HepG2 (cell line): ENCODE results near the gene SUSD3. TPM values are rescaled to one million over a fixed set of nuclear protein-coding genes. Genes with fewer than 3 reads are reported as not detected.

Experiments
- ATAC-seq: fragments of 200-7000 bp; cut with Tn5 transposase; 3 replicates; pipeline ENCODE4 v1.9.1; 2020; ENCODE audit warnings: mild to moderate bottlenecking, moderate library complexity
- BruUV-seq: library from RNA; stranded (reverse); fragments of 400-500 nt; replicated peaks from 2 replicates; lab custom pipeline; 2021; lab: Mats Ljungman, UMichigan
- CTCF ChIA-PET: fragments of 300-600 bp; formaldehyde crosslinking; extraction: SDS; loops from one replicate; lab custom pipeline; 2021; ENCODE audit warnings: low total read pairs, inconsistent platforms, low intra/inter-chr PET ratio; lab: Yijun Ruan, JAX
- POLR2A ChIA-PET: fragments of 350-600 bp; sonication (Branson Sonifier 250); formaldehyde crosslinking; loops from one replicate; lab custom pipeline; 2020; ENCODE audit warnings: antibody characterized with exemption, inconsistent platforms; lab: Yijun Ruan, JAX
- DNase-seq: peaks from one replicate; pipeline ENCODE4 v3.0.0-alpha.2; 2015; ENCODE audit warnings: low spot score
- FAIRE-seq: peaks from 3 replicates; lab custom pipeline; 2011; peaks lifted over from hg19 to GRCh38; lab: Jason Lieb, UNC
- H2AFZ ChIP-seq: one replicate; pipeline ENCODE4 v1.6.1; 2011; ENCODE audit warnings: low read length, inconsistent platforms
- H3K27ac ChIP-seq: fragments of 300-600 bp; 3 replicates; pipeline ENCODE4 v1.8.0; 2011; ENCODE audit warnings: mixed run types, mild to moderate bottlenecking, mixed read lengths, low read length, inconsistent platforms; ENCODE audit not compliant: insufficient read depth; ENCODE audit errors: extremely low read length
- H3K27me3 ChIP-seq, 2 experiments: fragments of 200-600 bp in 1 of 2; 2 replicates in 1 of 2; 3 replicates in 1 of 2; pipeline versions ENCODE4 v1.6.0 to v1.8.0; 2011; ENCODE audit warnings: low read length in 2 of 2, mild to moderate bottlenecking in 2 of 2, moderate library complexity in 2 of 2, inconsistent platforms in 1 of 2; ENCODE audit not compliant: insufficient read depth in 2 of 2, control insufficient read depth in 1 of 2
- H3K36me3 ChIP-seq, 2 experiments: fragments of 200-600 bp in 1 of 2; replicated peaks in 1 of 2; 2 replicates in 1 of 2; 3 replicates in 1 of 2; pipeline versions ENCODE4 v1.5.1 to v1.8.0; 2011; ENCODE audit warnings: low read length in 2 of 2, inconsistent platforms in 1 of 2; ENCODE audit not compliant: insufficient read depth in 2 of 2, control insufficient read depth in 1 of 2
- H3K4me1 ChIP-seq: 2 replicates; pipeline ENCODE4 v1.5.1; 2012; ENCODE audit warnings: low read length, inconsistent platforms; ENCODE audit not compliant: insufficient read depth
- H3K4me2 ChIP-seq: 2 replicates; pipeline ENCODE4 v1.6.0; 2011; ENCODE audit warnings: low read depth, low read length, inconsistent platforms
- H3K4me3 ChIP-seq, 3 experiments: fragments of 200-600 bp in 1 of 3; sonication (generic), shearing (Covaris generic) in 1 of 3; replicated peaks in 1 of 3; 2 replicates each; pipeline ENCODE4 v1.5.1; 2011 to 2016; ENCODE audit warnings: low read length in 3 of 3, inconsistent platforms in 2 of 3, low read depth in 2 of 3, mild to moderate bottlenecking in 2 of 3, control low read depth in 1 of 3, mixed read lengths in 1 of 3; ENCODE audit not compliant: insufficient read depth in 1 of 3
- H3K79me2 ChIP-seq: one replicate; pipeline ENCODE4 v1.6.1; 2011; ENCODE audit warnings: low read length, inconsistent platforms; ENCODE audit not compliant: insufficient read depth
- H3K9ac ChIP-seq: 2 replicates; pipeline ENCODE4 v1.6.0; 2011; ENCODE audit warnings: mild to moderate bottlenecking, low read depth, low read length, inconsistent platforms; ENCODE audit not compliant: insufficient read depth
- H3K9me3 ChIP-seq: 2 replicates; pipeline ENCODE4 v1.5.1; 2012; ENCODE audit warnings: mild to moderate bottlenecking, low read length
- H4K20me1 ChIP-seq: 2 replicates; pipeline ENCODE4 v1.6.0; 2011; ENCODE audit warnings: inconsistent platforms, mild to moderate bottlenecking, low read length, moderate library complexity; ENCODE audit not compliant: insufficient read depth
- ATF1 ChIP-seq: IDR thresholded peaks from 2 replicates; pipeline ENCODE4 v1.6.1; 2016; ENCODE audit warnings: mild to moderate bottlenecking, control low read depth
- CC2D1A ChIP-seq: sonication (generic); formaldehyde crosslinking; IDR thresholded peaks from 2 replicates; pipeline ENCODE4 v1.8.1; 2023; ENCODE audit warnings: mild to moderate bottlenecking, missing genetic modification reagents
- EEA1 ChIP-seq: sonication (generic); formaldehyde crosslinking; IDR thresholded peaks from 2 replicates; pipeline ENCODE4 v1.5.1; 2020; ENCODE audit warnings: mild to moderate bottlenecking, missing genetic modification reagents, borderline replicate concordance
- HNRNPL ChIP-seq: fragments of 200-400 bp; formaldehyde crosslinking; IDR thresholded peaks from 2 replicates; pipeline ENCODE4 v1.6.1; 2017; ENCODE audit warnings: mild to moderate bottlenecking, low read depth, low read length
- HOXA7 ChIP-seq: sonication (generic); formaldehyde crosslinking; IDR thresholded peaks from 2 replicates; pipeline ENCODE4 v1.8.1; 2022; ENCODE audit warnings: mild to moderate bottlenecking, missing genetic modification reagents, moderate library complexity
- MIER2 ChIP-seq: IDR thresholded peaks from 2 replicates; pipeline ENCODE4 v1.6.1; 2016; ENCODE audit warnings: missing biosample characterization, missing genetic modification reagents
- MYC ChIP-seq: sonication (generic); formaldehyde crosslinking; IDR thresholded peaks from 2 replicates; pipeline ENCODE4 v1.9.0; 2021; ENCODE audit warnings: missing genetic modification reagents, borderline replicate concordance
- RFX3 ChIP-seq: IDR thresholded peaks from 2 replicates; pipeline ENCODE4 v1.6.1; 2016; ENCODE audit warnings: missing biosample characterization, missing genetic modification reagents
- SP2 ChIP-seq: sonication (generic); formaldehyde crosslinking; IDR thresholded peaks from 2 replicates; pipeline ENCODE4 v1.5.1; 2020; ENCODE audit warnings: mild to moderate bottlenecking, missing genetic modification reagents
- TP53 ChIP-seq: sonication (generic); formaldehyde crosslinking; conservative IDR thresholded peaks from 2 replicates; pipeline ENCODE4 v1.4.0; 2020; ENCODE audit warnings: missing genetic modification reagents
- ZNF138 ChIP-seq: sonication (generic); formaldehyde crosslinking; IDR thresholded peaks from 2 replicates; pipeline ENCODE4 v1.5.0; 2020; ENCODE audit warnings: mild to moderate bottlenecking, low read depth, missing genetic modification reagents
- ZNF296 ChIP-seq: sonication (generic); formaldehyde crosslinking; conservative IDR thresholded peaks from 2 replicates; pipeline ENCODE4 v1.5.0; 2020; ENCODE audit warnings: mild to moderate bottlenecking, missing genetic modification reagents
- ZNF720 ChIP-seq: sonication (generic); formaldehyde crosslinking; IDR thresholded peaks from 2 replicates; pipeline ENCODE4 v1.4.0; 2020; ENCODE audit warnings: missing genetic modification reagents
- WGBS: methylation state at CpG from one replicate; pipeline ENCODE4 v1.1.6; 2017; ENCODE audit warnings: low lambda C conversion rate; 5-methylcytosine and 5-hydroxymethylcytosine counted together
- in situ Hi-C: cut with HindIII; loops from 2 replicates; pipeline ENCODE4 v1.10.0; 2017; ENCODE audit warnings: low pct_unique_long_range_greater_than_20kb; ENCODE audit not compliant: extremely low pct_ligation_motif_present
- intact Hi-C: fragments of 100-400 bp; cut with micrococcal nuclease; formaldehyde crosslinking; loops from one replicate; pipeline ENCODE4 v1.10.0; 2022; ENCODE audit not compliant: unreplicated experiment
- polyA plus RNA-seq, 8 experiments: library from polyadenylated mRNA; depleted of rRNA in 3 of 8; stranded (reverse) in 7 of 8; unstranded in 1 of 8; fragments of >200 nt; fragmentation: Illumina TruSeq in 4 of 8; extraction: Trizol in 4 of 8; gene quantifications; 2 replicates each; pipeline versions ENCODE4 v1.2.1 to v1.2.3, GENCODE V29; 2011 to 2016; ENCODE audit warnings: low read depth in 4 of 8, missing spikeins in 1 of 8, mixed read lengths in 1 of 8; ENCODE audit not compliant: insufficient read depth in 1 of 8
- total RNA-seq, 5 experiments: library from RNA; depleted of rRNA; stranded (reverse); fragments of >200 nt; fragmentation: Illumina TruSeq; extraction: Trizol; gene quantifications; 2 replicates each; pipeline ENCODE4 v1.2.3, GENCODE V29; 2016; ENCODE audit warnings: low read depth in 1 of 5
- TF ChIP-seq, protein P1 (sequence below), 2 experiments: fragments of 450-650 bp in 1 of 2; sonication (generic) in 1 of 2; formaldehyde crosslinking; IDR thresholded peaks; 2 replicates each; pipeline versions ENCODE4 v1.5.0 to v1.8.0; 2020 to 2022; ENCODE audit warnings: mild to moderate bottlenecking in 1 of 2, missing genetic modification reagents in 1 of 2
- TF ChIP-seq, protein P2 (sequence below): sonication (generic); formaldehyde crosslinking; IDR thresholded peaks from 2 replicates; pipeline ENCODE4 v1.4.0; 2020; ENCODE audit warnings: mild to moderate bottlenecking, missing genetic modification reagents
- TF ChIP-seq, protein P3 (sequence below): sonication (generic); formaldehyde crosslinking; IDR thresholded peaks from 2 replicates; pipeline ENCODE4 v1.4.0; 2020; ENCODE audit warnings: missing genetic modification reagents, borderline replicate concordance

Gene SUSD3
- total and polyA plus RNA-seq, 2 of the 13 experiments (the other 11 are each of a cell fraction or from before 2014, with no cell fraction given) = 7.0 to 9.1 TPM

DNA sequence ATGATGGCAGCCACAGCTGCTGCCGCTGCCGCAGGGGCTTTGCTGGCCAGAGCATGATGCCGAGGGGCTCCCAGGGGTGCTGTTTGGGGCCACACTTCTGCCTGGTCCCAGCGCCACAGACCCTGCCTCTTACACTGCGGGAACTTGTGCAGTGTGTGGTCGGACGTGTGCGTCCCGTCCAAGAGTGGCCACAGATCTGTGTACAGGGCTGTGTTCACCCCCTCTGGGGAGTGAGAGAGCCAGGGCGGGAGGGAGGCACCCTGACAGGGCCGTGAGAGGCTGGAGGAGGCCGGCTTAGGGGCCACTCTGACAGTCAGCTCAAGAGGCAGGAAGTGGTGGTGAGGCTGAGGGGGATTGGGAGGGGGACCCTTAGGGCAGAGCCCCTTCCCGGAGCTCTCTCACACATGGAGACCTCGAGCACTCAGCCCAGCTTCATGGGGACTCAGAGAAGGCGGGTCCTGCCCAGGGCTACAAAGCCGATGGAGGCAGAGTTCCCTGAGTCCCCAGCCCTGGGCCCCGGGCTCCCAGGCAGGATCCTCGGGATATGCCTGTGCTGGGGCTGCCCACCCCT is 24.4 kb downstream of the SUSD3 start:
- WGBS = 47% methylated on average over 5 of the region's 18 CpGs
- no peaks in the 10 kb centered on the region; a peak in 1 of 5 replicates for H3K27me3 ChIP-seq
- H3K4me1 ChIP-seq = peaks cover 8% of the 10 kb centered on the region
- no peak overlapping the region for H3K27ac ChIP-seq
- no peak overlapping the region for H3K4me2 ChIP-seq
- TF ChIP-seq ZNF138 (CRISPR knock-in tag) = no peak
- no peak for TF ChIP-seq EEA1
- TF ChIP-seq ZNF720 (CRISPR knock-in tag) = no peak
- TF ChIP-seq, protein P1, sequence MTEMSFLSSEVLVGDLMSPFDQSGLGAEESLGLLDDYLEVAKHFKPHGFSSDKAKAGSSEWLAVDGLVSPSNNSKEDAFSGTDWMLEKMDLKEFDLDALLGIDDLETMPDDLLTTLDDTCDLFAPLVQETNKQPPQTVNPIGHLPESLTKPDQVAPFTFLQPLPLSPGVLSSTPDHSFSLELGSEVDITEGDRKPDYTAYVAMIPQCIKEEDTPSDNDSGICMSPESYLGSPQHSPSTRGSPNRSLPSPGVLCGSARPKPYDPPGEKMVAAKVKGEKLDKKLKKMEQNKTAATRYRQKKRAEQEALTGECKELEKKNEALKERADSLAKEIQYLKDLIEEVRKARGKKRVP (CRISPR knock-in tag; IDR thresholded peaks at IDR 0.05) = no peak
- no peak for TF ChIP-seq HOXA7
- no peak for TF ChIP-seq RFX3 (CRISPR knock-in tag)
- TF ChIP-seq MIER2 = no peak
- no peak for TF ChIP-seq HNRNPL
- TF ChIP-seq ZNF296 (CRISPR knock-in tag) = no peak
- TF ChIP-seq, protein P2, sequence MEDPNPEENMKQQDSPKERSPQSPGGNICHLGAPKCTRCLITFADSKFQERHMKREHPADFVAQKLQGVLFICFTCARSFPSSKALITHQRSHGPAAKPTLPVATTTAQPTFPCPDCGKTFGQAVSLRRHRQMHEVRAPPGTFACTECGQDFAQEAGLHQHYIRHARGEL (CRISPR knock-in tag) = no peak
- TF ChIP-seq ATF1 (CRISPR knock-in tag) = no peak
- TF ChIP-seq, protein P3, sequence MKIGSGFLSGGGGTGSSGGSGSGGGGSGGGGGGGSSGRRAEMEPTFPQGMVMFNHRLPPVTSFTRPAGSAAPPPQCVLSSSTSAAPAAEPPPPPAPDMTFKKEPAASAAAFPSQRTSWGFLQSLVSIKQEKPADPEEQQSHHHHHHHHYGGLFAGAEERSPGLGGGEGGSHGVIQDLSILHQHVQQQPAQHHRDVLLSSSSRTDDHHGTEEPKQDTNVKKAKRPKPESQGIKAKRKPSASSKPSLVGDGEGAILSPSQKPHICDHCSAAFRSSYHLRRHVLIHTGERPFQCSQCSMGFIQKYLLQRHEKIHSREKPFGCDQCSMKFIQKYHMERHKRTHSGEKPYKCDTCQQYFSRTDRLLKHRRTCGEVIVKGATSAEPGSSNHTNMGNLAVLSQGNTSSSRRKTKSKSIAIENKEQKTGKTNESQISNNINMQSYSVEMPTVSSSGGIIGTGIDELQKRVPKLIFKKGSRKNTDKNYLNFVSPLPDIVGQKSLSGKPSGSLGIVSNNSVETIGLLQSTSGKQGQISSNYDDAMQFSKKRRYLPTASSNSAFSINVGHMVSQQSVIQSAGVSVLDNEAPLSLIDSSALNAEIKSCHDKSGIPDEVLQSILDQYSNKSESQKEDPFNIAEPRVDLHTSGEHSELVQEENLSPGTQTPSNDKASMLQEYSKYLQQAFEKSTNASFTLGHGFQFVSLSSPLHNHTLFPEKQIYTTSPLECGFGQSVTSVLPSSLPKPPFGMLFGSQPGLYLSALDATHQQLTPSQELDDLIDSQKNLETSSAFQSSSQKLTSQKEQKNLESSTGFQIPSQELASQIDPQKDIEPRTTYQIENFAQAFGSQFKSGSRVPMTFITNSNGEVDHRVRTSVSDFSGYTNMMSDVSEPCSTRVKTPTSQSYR (CRISPR knock-in tag) = no peak
- no peak for TF ChIP-seq TP53 (CRISPR knock-in tag)
- TF ChIP-seq MYC (CRISPR knock-in tag) = no peak
- no peak for TF ChIP-seq CC2D1A (CRISPR knock-in tag)
- TF ChIP-seq SP2 (CRISPR knock-in tag) = no peak
- H3K4me3 ChIP-seq = no peak overlapping the region
- H3K9ac ChIP-seq = no peak overlapping the region
- no peaks in the 10 kb centered on the region for H4K20me1 ChIP-seq
- BruUV-seq = no TSS peak
- intact Hi-C loops = no loop called here
- ChIA-PET POLR2A (no interaction called here), CTCF (no interaction called here)
- no peak for DNase-seq
- no peaks in the 10 kb centered on the region for H3K9me3 ChIP-seq
- ATAC-seq = no peak; the same call in 2 of the 3 replicates
- no peak overlapping the region for H2AFZ ChIP-seq
- FAIRE-seq = no peak
- no peaks in the 10 kb centered on the region for H3K79me2 ChIP-seq
- H3K36me3 ChIP-seq = no peaks in the 10 kb centered on the region
- in situ Hi-C loops = no loop called here
